HG03175 (cell line): ENCODE data around the gene STOM.
A peak's percentile ranks its signal among the peaks of the same experiment; 100 is the strongest.

ENCODE experiments used
- ATAC-seq: cut with Tn5 transposase; IDR thresholded peaks from one replicate; pipeline ENCODE4 v1.9.1; 2021; ENCODE audit warnings: mild to moderate bottlenecking, moderate library complexity; ENCODE audit not compliant: unreplicated experiment

The STOM gene

GRCh38 chr9:121350993-121351561 lies 19.0 kb downstream of the STOM start:
- no peak for ATAC-seq

DNA sequence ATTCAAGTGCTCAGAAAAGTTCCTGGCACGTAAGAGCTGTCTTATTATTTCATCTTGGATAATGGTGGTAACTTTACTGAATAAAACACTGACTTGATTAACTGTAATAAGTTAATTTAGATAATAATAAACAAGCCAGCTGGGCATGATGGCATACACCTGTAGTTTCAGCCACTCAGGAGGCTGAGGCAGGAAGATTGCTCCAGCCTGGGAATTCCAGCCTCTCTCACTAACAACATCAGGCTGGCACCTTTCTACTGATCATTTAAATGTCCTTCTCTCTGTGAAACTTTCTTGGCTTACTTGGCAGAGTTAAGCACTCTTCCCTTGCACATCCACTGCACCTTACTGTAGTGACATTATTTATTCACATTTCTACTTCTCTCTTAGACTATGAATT lies 20.0 kb downstream of the STOM start:
- no peak for ATAC-seq

- no peak for ATAC-seq
These were observed 21.0 kb downstream of the STOM start for GRCh38 chr9:121349009-121349408.

GRCh38 chr9:121348221-121348620 lies 21.8 kb downstream of the STOM start:
- no peak for ATAC-seq

DNA sequence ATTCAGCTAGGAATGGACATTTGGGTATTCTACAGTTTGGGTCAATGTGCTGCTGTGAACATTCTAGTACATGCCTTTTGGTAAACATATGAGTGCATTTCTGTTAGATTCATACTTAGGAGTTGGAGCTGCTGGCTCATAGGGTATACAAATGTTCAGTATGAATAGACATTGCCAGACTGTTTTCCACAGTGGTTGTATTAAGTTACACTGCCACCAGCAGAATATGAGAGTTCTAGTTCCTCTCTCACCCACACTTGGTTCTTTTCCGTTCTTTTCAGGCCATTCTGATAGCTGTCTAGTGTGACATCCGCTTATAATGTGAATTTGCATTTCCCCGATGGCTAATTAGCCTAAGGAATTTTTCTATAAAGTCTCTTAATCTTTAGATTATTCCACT lies 25.0 kb downstream of the STOM start:
- ATAC-seq: no peak

DNA sequence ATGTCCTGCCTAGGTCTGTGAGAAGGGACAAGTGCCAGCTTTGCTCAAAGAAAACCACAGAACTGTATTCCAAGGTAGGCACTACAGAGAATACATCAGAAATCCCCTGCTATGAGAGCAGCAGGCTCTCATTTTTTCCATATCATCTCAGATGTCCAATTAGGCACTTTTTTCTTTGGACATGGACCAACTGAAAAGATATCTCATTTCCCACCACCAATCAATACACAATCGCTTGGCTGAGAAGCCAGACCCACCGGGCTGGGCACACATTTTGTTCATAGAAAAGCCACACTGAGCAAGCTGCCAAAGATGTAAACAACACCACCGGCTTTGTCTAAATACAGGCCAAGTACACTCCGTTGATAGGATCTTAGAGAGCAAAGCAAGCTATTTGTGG lies 25.9 kb downstream of the STOM start:
- no peak for ATAC-seq

DNA sequence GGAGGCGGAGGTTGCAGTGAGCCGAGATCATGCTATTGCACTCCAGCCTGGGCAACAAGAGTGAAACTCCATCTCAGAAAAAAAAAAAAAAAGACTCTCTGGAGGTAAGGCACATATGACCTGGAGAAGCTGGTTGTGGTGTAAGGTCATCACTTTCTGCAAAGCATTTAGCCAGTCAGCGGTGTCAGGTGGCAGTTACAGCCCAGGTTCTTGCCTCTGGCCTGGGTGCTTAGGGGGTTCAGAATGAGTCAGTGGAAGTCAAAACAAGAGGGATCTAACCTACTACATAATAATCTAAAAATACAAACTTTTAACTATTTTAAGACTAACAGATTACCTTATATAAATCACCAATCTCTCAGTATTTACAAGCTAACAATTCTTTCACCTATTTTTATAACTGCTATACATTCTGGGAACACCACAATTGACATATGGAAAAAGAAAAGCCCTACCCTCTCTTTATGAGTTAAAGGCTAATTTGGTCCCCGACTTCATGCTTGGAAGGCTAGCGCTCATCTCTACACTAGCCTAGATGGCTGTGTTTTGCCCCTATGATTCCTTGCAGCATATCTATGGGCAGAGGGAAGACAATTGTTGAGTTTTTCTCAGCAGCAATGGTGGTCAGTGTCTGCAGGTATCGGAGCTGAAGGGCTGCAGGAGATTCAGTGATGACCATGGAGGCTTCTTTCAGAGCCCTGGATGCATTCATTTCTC lies 29.2 kb downstream of the STOM start:
- ATAC-seq: peak; percentile 95

DNA sequence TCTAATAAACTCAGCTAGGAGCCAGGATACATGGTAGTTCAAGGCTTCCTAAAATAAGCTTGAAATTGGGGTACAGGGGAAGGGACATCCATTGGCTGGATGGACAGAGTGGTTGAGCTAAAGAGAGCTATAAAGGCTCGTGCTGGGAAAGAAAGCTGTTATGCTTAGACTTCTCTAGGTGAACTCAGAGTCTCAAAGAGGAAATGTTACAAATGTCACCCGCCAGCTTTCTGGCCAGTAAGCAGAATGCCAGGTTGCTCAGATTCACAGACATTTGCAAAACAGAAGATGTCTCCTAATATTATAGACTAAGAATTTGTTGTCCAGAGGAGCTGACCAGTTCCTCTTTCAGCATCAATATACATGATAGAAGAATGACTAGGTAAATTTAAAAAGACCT lies 30.6 kb downstream of the STOM start:
- no peak for ATAC-seq

DNA sequence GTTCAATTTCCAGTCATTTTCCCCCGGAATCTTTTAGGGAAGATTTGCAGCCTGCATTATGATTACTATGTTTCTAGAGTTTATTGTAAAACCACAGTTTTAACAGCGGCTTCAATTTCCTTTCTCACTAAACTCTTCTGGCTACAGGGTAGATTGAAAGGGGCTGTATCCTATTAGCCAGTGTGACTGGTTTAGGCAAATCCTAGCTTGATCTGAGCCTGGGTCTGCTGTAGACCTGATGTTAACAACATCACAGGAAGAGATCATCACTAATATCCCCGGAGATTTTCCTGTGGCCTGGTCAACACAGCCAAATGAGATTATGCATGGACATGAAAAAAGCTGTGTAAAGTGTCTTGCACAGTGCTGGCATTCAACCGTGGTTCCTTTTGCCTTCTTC lies 33.4 kb downstream of the STOM start:
- no peak for ATAC-seq

GRCh38 chr9:121333950-121334773 lies 35.9 kb downstream of the STOM start:
- ATAC-seq: no peak

DNA sequence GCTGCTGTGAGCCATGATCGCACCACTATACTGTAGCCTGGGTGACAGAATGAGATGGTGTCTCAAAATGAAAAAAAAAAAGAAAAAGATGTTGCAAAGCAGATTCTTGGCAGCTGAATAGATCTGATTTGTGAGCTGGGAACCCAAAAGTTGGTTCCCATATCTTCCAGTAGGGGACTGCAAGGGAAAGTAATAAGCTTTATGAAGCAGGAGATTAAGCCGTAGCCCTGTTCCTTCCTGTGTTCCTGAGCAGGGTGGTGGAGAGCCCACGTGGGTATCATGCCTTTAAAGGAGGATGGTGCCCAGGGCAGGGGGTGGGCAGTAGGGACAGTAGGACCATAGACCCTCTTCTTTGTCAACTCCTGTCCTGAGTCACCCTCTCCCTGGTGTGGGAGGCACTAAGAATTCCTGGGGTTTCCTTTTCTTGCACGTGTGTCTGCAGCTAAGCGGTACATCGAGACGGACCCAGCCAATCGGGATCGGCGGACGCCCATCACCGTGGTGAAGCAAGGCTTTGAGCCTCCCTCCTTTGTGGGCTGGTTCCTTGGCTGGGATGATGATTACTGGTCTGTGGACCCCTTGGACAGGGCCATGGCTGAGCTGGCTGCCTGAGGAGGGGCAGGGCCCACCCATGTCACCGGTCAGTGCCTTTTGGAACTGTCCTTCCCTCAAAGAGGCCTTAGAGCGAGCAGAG lies 37.9 kb downstream of the STOM start:
- no peak for ATAC-seq

DNA sequence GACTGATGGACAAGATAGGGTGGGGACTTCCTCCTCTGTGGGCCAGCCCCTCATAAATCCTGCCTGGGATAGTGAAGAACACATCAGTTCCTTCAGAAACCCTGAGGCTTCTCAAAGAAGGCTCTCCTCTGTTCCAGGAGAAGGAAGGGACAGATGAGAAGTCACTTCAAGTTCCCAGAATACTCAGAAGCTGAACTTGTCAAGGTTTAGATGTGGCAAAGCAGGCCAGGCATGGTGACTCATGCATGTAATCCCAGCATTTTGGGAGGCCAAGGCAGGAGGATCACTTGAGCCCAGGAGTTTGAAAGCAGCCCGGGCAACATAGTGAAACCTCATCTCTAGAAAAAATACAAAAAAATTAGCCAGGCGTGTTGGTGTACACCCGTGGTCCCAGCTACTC lies 38.5 kb downstream of the STOM start:
- ATAC-seq: no peak

- ATAC-seq: no peak
These were observed 41.0 kb downstream of the STOM start for GRCh38 chr9:121328876-121329681.

GRCh38 chr9:121328476-121328875 lies 41.6 kb downstream of the STOM start:
- ATAC-seq: no peak

DNA sequence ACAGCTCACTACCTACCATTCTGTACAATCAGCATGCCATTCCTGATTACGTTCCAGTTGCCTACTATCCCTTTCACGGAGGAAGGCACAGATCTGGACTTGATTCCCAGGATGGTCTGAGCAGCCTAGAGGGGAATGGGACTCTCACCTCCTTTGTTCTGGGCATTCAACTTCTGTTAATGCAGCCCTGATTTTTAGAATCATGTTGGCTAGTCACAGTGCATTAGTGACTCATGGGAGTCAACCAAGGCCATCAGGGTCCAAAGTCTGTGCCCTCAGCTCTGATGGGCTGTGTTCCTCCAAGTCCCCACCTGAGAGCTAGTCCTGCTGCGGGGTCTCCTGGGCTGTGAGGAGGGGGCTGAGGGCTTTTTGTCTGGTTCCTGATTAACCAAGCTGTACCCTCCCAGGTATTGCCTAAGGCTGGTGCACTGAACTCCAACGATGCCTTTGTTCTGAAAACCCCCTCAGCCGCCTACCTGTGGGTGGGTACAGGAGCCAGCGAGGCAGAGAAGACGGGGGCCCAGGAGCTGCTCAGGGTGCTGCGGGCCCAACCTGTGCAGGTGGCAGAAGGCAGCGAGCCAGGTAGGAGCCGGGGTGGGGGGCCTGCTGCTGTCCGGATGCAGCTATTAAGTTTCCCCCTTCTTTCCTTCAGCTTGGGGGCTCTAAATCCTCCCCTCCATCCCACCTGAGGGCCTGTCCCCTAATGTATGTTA lies 43.0 kb downstream of the STOM start:
- ATAC-seq: no peak

DNA sequence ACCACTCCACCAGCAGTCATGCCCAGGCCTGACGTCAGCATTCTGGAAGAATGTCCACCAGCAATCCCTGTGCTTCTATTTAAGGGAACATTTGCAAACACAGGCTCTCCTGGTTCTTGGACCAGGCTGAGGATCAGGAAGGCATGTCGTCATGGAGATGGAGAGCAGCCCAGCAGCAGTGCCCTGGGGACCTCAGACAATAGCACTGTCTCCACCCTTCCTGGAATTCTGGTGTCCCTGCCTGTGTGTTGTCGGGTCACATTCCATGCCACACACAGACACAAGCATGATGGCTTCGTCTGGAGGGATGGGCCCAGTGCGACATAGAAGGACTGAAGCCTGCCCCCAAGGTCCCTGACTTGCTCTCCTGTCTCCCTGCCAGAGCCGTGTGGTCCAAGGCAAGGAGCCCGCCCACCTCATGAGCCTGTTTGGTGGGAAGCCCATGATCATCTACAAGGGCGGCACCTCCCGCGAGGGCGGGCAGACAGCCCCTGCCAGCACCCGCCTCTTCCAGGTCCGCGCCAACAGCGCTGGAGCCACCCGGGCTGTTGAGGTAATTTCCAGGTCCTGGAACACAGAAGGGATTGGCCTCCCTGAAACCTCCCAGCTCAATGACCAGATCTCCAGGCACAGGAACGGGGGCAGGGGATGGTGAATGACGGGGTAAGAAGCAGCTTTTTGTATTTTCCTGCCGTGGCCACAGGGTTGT lies 43.8 kb downstream of the STOM start:
- no peak for ATAC-seq

DNA sequence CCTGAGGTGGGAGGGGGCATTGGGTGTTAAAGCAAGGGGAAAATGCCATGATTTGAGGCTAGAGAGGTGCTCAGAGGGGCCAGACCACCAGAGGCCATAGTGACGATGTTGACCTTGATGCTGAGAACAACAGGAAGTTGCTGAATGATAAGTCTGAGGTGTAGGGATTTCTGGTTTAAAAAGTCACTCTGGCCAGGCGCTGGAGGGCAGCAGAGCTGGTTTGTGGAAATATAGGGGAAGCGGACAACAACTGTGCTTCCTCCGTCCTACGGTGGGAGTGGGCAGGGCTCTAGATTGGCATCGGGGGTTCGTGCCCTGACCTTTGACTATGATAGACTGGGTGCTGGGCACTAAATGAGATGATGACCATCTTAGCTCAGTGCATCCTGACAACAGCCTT lies 44.7 kb downstream of the STOM start:
- ATAC-seq: no peak

- ATAC-seq: no peak
These were observed 45.3 kb downstream of the STOM start for GRCh38 chr9:121324755-121325154.

- no peak for ATAC-seq
These were observed 45.7 kb downstream of the STOM start for GRCh38 chr9:121324316-121324715.
